ENCODE data around the gene KNDC1.

GRCh38 chr10:133177380-133178157, 17.6 kb downstream of the KNDC1 start:
- TF ChIP-seq, protein P1, sequence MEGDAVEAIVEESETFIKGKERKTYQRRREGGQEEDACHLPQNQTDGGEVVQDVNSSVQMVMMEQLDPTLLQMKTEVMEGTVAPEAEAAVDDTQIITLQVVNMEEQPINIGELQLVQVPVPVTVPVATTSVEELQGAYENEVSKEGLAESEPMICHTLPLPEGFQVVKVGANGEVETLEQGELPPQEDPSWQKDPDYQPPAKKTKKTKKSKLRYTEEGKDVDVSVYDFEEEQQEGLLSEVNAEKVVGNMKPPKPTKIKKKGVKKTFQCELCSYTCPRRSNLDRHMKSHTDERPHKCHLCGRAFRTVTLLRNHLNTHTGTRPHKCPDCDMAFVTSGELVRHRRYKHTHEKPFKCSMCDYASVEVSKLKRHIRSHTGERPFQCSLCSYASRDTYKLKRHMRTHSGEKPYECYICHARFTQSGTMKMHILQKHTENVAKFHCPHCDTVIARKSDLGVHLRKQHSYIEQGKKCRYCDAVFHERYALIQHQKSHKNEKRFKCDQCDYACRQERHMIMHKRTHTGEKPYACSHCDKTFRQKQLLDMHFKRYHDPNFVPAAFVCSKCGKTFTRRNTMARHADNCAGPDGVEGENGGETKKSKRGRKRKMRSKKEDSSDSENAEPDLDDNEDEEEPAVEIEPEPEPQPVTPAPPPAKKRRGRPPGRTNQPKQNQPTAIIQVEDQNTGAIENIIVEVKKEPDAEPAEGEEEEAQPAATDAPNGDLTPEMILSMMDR (IDR thresholded peaks at IDR 0.05): no peak
- TF ChIP-seq POLR2A (IDR thresholded peaks at IDR 0.05): no peak

Data from right lobe of liver (tissue), 4 donors.